Prostate gland (tissue), 2 donors: ENCODE measurements around the gene KIAA1614. TPM values are rescaled to one million over a fixed set of nuclear protein-coding genes. Genes with fewer than 3 reads are reported as not detected.

ENCODE experiments used
- DNase-seq: peaks from one replicate; pipeline ENCODE4 v3.0.0-alpha.2; 2019; ENCODE audit warnings: low spot score
- H3K27ac ChIP-seq, 2 donors: fragments of 200-600 bp; sonication (generic); 2 replicates each; pipeline ENCODE4 v1.5.1; 2017 to 2019
- H3K27me3 ChIP-seq: fragments of 200-600 bp; sonication (generic); replicated peaks from 2 replicates; pipeline ENCODE4 v1.5.1; 2019; ENCODE audit not compliant: insufficient read depth
- H3K36me3 ChIP-seq, 2 donors: fragments of 200-600 bp; sonication (generic); 1 replicate in 1 of 2; 2 replicates in 1 of 2; pipeline versions ENCODE4 v1.5.1 to v1.8.1; 2017 to 2019
- H3K4me1 ChIP-seq: fragments of 200-600 bp; sonication (generic); replicated peaks from 2 replicates; pipeline ENCODE4 v1.5.1; 2019
- H3K4me3 ChIP-seq, 2 donors: fragments of 200-600 bp; sonication (generic); 2 replicates each; pipeline ENCODE4 v1.5.1; 2017 to 2019
- H3K9me3 ChIP-seq: fragments of 200-600 bp; sonication (generic); 2 replicates; pipeline ENCODE4 v1.5.1; 2017
- CTCF ChIP-seq, 4 experiments: fragments of 200-600 bp in 2 of 4; fragments of 450-650 bp in 2 of 4; sonication (generic) in 2 of 4; IDR thresholded peaks; 1 replicate in 3 of 4; 2 replicates in 1 of 4; pipeline ENCODE4 v1.5.1; 2016 to 2019; ENCODE audit warnings: antibody characterized with exemption in 4 of 4, mild to moderate bottlenecking in 2 of 4, moderate library complexity in 2 of 4
- POLR2A ChIP-seq: fragments of 450-650 bp; IDR thresholded peaks from one replicate; pipeline ENCODE4 v1.6.1; 2016; ENCODE audit warnings: antibody characterized with exemption, mild to moderate bottlenecking
- POLR2AphosphoS5 ChIP-seq: sonication (generic); formaldehyde crosslinking; IDR thresholded peaks from one replicate; pipeline ENCODE4 v1.6.1; 2017; ENCODE audit warnings: antibody characterized with exemption
- WGBS: methylation state at CpG from one replicate; pipeline ENCODE4 v1.1.5; 2018; 5-methylcytosine and 5-hydroxymethylcytosine counted together
- intact Hi-C: fragments of 100-400 bp; cut with DNase I; formaldehyde crosslinking; loops from one replicate; pipeline ENCODE4 v1.14.2; 2022
- total RNA-seq, 2 donors: library from RNA; depleted of rRNA; stranded (reverse); fragments of >200 nt; gene quantifications; one replicate each; pipeline ENCODE4 v1.1.0, GENCODE V29; 2016

The KIAA1614 gene
- total RNA-seq, 2 donors from 2014 or later, result 3.7 to 6.4 TPM

- Histone ChIP-seq H3K9me3 (no peaks in the 10 kb centered on the region), H3K4me1 (no peaks in the 10 kb centered on the region), H3K27me3 (no peaks in the 10 kb centered on the region), H3K36me3 (no peaks in the 10 kb centered on the region), H3K4me3 (peak overlapping the region; percentile 48 to 51), H3K27ac (peak overlapping the region; percentile 76 to 79)
- intact Hi-C loops, result loop anchor here (1.0 to 2.0 kb wide), 2 partner anchors 111 to 177 kb away; partner anchors contain the start of genes IER5 and STX6
- no peak for TF ChIP-seq POLR2AphosphoS5
- TF ChIP-seq CTCF (IDR thresholded peaks at IDR 0.05), result no peak
- TF ChIP-seq POLR2A, result no peak
- 19% methylated on average over 17 of the region's 17 CpGs for WGBS
- DNase-seq, result no peak
Observed at GRCh38 chr1:180911640-180912191, 981 bp upstream of the KIAA1614 start.

GRCh38 chr1:180912211-180912800, 391 bp upstream of the KIAA1614 start:
- no peak for DNase-seq
- Histone ChIP-seq H3K27ac (peak overlapping the region; percentile 76 to 79), H3K9me3 (no peaks in the 10 kb centered on the region), H3K4me3 (peak overlapping the region; percentile 48 to 51), H3K27me3 (no peaks in the 10 kb centered on the region), H3K4me1 (no peaks in the 10 kb centered on the region), H3K36me3 (no peaks in the 10 kb centered on the region)
- TF ChIP-seq CTCF (IDR thresholded peaks at IDR 0.05), result no peak
- no peak for TF ChIP-seq POLR2AphosphoS5
- no peak for TF ChIP-seq POLR2A
- under 1% methylated on average over 38 of the region's 71 CpGs for WGBS
- intact Hi-C loops, result loop anchor here (1.0 to 2.0 kb wide), 2 partner anchors 110 to 176 kb away; partner anchors contain the start of genes IER5 and STX6

- TF ChIP-seq POLR2AphosphoS5 (no peak), POLR2A (no peak), CTCF (IDR thresholded peaks at IDR 0.05) (no peak)
- DNase-seq, result no peak
- Histone ChIP-seq H3K4me3 (no peak overlapping the region), H3K36me3 (no peaks in the 10 kb centered on the region), H3K4me1 (no peaks in the 10 kb centered on the region), H3K9me3 (no peaks in the 10 kb centered on the region), H3K27me3 (no peaks in the 10 kb centered on the region), H3K27ac (no peak overlapping the region)
- intact Hi-C loops, result no loop called here
- WGBS, result 92% methylated on average over 11 of the region's 11 CpGs
Observed at GRCh38 chr1:180915426-180915965, 2.8 kb downstream of the KIAA1614 start.

- H3K27me3 ChIP-seq, result no peaks in the 10 kb centered on the region
- TF ChIP-seq POLR2A, result no peak
- no peak for TF ChIP-seq CTCF (IDR thresholded peaks at IDR 0.05)
- 90% methylated on average over 17 of the region's 17 CpGs for WGBS
- no peaks in the 10 kb centered on the region for H3K4me1 ChIP-seq
- intact Hi-C loops, result no loop called here
- H3K9me3 ChIP-seq, result no peaks in the 10 kb centered on the region
- H3K27ac ChIP-seq, result no peak overlapping the region
- H3K36me3 ChIP-seq, result no peaks in the 10 kb centered on the region
- no peak for DNase-seq
- H3K4me3 ChIP-seq, result no peak overlapping the region
Observed at GRCh38 chr1:180916012-180916770, 3.5 kb downstream of the KIAA1614 start.
